Osteoblast (primary cell): ENCODE results near the gene RNASE13. TPM values are rescaled to one million over a fixed set of nuclear protein-coding genes. Genes with fewer than 3 reads are reported as not detected.

Source experiments
- DNase-seq: peaks from one replicate; pipeline ENCODE4 v3.0.0; 2011; ENCODE audit warnings: low spot score, mixed read lengths; ENCODE audit not compliant: insufficient read length; ENCODE audit errors: missing footprints
- H2AFZ ChIP-seq: 2 replicates; pipeline ENCODE4 v1.6.0; 2011; ENCODE audit warnings: mild to moderate bottlenecking, low read length
- H3K27ac ChIP-seq: 2 replicates; pipeline ENCODE4 v1.5.1; 2011; ENCODE audit warnings: mild to moderate bottlenecking, low read depth, low read length, moderate library complexity
- H3K27me3 ChIP-seq: 2 replicates; pipeline ENCODE4 v1.6.0; 2012; ENCODE audit warnings: mild to moderate bottlenecking, control low read depth, inconsistent platforms, low read length, moderate library complexity; ENCODE audit not compliant: insufficient read depth
- H3K36me3 ChIP-seq: 2 replicates; pipeline ENCODE4 v1.5.1; 2011; ENCODE audit warnings: mild to moderate bottlenecking, low read length, control low read depth, moderate library complexity; ENCODE audit not compliant: insufficient read depth
- H3K4me1 ChIP-seq: 2 replicates; pipeline ENCODE4 v1.5.1; 2011; ENCODE audit warnings: mild to moderate bottlenecking, low read length, control low read depth, moderate library complexity; ENCODE audit not compliant: insufficient read depth
- H3K4me2 ChIP-seq: 2 replicates; pipeline ENCODE4 v1.6.0; 2011; ENCODE audit warnings: mild to moderate bottlenecking, low read length; ENCODE audit not compliant: insufficient read depth
- H3K4me3 ChIP-seq: fragments of 200-600 bp; sonication (generic); 3 replicates; pipeline ENCODE4 v1.5.1; 2012; ENCODE audit warnings: mild to moderate bottlenecking, low read length, inconsistent platforms; ENCODE audit not compliant: insufficient read depth
- H3K79me2 ChIP-seq: 2 replicates; pipeline ENCODE4 v1.6.0; 2012; ENCODE audit warnings: mild to moderate bottlenecking, low read length, control low read depth, inconsistent platforms; ENCODE audit not compliant: insufficient read depth
- H3K9me3 ChIP-seq: 2 replicates; pipeline ENCODE4 v1.5.1; 2011; ENCODE audit warnings: low read depth, low read length, control low read depth
- H4K20me1 ChIP-seq: 2 replicates; pipeline ENCODE4 v1.6.0; 2012; ENCODE audit warnings: mild to moderate bottlenecking, low read length, control low read depth; ENCODE audit not compliant: insufficient read depth
- total RNA-seq: library from RNA; depleted of rRNA; stranded (reverse); fragments of >200 nt; gene quantifications from 2 replicates; pipeline ENCODE4 v1.2.3, GENCODE V29; 2012
- TF ChIP-seq, protein P1 (sequence below): IDR thresholded peaks from 2 replicates; pipeline ENCODE4 v1.5.1; 2011; ENCODE audit warnings: mild to moderate bottlenecking, low read depth, low read length, moderate library complexity; ENCODE audit errors: extremely low read depth

Gene RNASE13
- total RNA-seq, 1 donor = not detected

DNA sequence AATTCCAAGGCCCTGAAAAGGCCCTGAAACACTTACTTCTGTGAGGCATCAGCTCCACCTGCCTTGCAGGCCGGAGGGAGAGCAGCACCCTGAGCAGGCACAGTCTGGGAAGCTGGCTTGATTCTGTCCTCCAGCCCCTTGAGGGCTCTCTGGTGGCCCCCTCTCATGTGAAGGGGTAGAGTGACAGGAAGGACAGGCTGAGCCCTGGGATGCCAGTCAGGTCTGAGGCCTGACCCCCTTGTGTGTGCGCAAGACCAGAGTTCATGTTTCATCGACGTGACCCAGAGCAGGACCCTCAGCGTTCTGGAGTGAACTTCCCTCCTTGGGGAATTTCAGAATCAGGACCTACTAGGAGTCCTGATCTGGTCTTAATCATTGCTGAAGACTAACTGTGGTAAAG, 24.3 kb upstream of the RNASE13 start:
- no peaks in the 10 kb centered on the region for H3K36me3 ChIP-seq
- peaks cover 35% of the 10 kb centered on the region for H3K4me1 ChIP-seq
- H3K4me2 ChIP-seq = no peak overlapping the region
- H3K4me3 ChIP-seq = no peak overlapping the region
- H2AFZ ChIP-seq = no peak overlapping the region
- H3K79me2 ChIP-seq = no peaks in the 10 kb centered on the region
- DNase-seq = no peak
- TF ChIP-seq, protein P1, sequence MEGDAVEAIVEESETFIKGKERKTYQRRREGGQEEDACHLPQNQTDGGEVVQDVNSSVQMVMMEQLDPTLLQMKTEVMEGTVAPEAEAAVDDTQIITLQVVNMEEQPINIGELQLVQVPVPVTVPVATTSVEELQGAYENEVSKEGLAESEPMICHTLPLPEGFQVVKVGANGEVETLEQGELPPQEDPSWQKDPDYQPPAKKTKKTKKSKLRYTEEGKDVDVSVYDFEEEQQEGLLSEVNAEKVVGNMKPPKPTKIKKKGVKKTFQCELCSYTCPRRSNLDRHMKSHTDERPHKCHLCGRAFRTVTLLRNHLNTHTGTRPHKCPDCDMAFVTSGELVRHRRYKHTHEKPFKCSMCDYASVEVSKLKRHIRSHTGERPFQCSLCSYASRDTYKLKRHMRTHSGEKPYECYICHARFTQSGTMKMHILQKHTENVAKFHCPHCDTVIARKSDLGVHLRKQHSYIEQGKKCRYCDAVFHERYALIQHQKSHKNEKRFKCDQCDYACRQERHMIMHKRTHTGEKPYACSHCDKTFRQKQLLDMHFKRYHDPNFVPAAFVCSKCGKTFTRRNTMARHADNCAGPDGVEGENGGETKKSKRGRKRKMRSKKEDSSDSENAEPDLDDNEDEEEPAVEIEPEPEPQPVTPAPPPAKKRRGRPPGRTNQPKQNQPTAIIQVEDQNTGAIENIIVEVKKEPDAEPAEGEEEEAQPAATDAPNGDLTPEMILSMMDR = no peak
- no peaks in the 10 kb centered on the region for H4K20me1 ChIP-seq
- no peaks in the 10 kb centered on the region for H3K27me3 ChIP-seq
- H3K27ac ChIP-seq = no peak overlapping the region
- no peaks in the 10 kb centered on the region for H3K9me3 ChIP-seq

DNA sequence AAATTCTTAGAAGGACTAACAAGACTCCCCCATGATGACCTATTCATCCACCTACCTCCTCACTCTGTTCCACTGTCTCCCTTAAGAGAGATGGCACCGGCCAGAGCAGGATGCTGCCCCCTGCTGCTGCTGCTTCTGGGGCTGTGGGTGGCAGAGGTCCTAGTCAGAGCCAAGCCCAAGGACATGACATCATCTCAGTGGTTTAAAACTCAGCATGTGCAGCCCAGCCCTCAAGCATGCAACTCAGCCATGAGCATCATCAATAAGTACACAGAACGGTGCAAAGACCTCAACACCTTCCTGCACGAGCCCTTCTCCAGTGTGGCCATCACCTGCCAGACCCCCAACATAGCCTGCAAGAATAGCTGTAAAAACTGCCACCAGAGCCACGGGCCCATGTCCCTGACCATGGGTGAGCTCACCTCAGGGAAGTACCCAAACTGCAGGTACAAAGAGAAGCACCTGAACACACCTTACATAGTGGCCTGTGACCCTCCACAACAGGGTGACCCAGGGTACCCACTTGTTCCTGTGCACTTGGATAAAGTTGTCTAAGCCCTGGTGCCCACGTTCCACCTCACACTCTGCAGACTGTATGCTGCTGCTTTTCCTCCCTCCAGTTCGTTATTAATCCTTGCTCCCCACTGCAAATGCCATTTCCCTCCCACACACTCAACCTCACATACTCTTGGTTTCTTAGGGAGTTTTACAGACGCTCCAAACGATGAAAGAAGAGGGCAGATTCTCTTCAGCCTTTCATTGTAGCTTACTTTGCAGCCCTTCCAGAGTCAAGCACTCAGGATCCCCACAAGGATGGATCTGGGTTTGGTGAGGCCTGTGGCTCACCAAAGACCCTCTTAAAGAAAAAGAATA, 23.4 kb upstream of the RNASE13 start, which contains the start of gene RNASE8:
TSS of gene RNASE8 (plus strand) at position 20 of the 873 bp plus-strand sequence. CDS start at position 91, 71 bp downstream.
- Histone ChIP-seq H3K4me3 (no peak within 1 kb of the TSS), H3K79me2 (no peaks in the 10 kb centered on the region), H3K27me3 (no peaks in the 10 kb centered on the region), H3K4me1 (peaks cover 26% of the 10 kb centered on the region), H2AFZ (no peak within 1 kb of the TSS), H3K27ac (no peak within 1 kb of the TSS), H3K4me2 (no peak within 1 kb of the TSS), H3K36me3 (no peaks in the 10 kb centered on the region), H4K20me1 (no peaks in the 10 kb centered on the region), H3K9me3 (no peaks in the 10 kb centered on the region)
- TF ChIP-seq, protein P1 = peak; percentile 24
- DNase-seq = peak; percentile 64

DNA sequence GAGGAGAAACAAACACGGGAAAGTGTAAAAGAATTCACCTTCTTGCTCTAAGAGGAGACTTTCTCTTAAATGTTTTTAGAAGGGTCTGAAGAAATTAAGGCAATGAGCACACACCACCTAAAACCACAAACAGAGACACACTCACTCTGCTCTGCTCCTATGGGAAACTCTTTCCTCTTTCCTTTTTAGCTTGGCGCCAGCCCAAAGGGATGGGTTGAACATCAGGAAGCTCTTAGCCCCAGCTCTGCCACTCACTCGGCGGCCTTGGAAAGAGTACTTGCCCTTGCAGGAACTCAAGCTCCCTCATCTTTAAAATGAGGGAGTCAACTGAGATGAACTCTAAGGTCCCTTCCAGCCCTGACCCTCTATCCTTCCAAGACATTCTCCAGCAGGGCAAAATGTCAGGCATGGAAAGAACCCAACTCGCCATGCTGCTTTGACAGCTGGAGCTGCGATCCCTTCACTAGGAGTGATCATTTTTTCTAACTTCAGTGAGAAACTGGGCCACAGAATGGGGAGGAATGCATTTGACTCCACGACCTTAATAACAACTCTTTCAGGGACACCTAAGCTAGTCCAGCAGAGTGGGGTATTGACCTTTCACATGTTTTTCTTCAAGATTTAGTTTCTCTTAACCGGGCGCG, 22.0 kb upstream of the RNASE13 start:
- DNase-seq = peak; percentile 55

More for the DNA sequence above, 22.0 kb upstream of the RNASE13 start:
- no peak overlapping the region for H3K4me2 ChIP-seq
- H3K9me3 ChIP-seq = no peaks in the 10 kb centered on the region
- no peaks in the 10 kb centered on the region for H3K79me2 ChIP-seq
- H2AFZ ChIP-seq = no peak overlapping the region
- H3K27me3 ChIP-seq = no peaks in the 10 kb centered on the region
- H3K36me3 ChIP-seq = no peaks in the 10 kb centered on the region
- H3K4me3 ChIP-seq = no peak overlapping the region
- H3K4me1 ChIP-seq = peaks cover 24% of the 10 kb centered on the region
- H3K27ac ChIP-seq = no peak overlapping the region
- TF ChIP-seq, protein P1 = no peak
- H4K20me1 ChIP-seq = no peaks in the 10 kb centered on the region
